BLaER1 (cell line): Measurements from ENCODE around the gene THEMIS.

ENCODE experiments used
- H3K27ac ChIP-seq: shearing (Covaris generic); formaldehyde crosslinking; 2 replicates; pipeline ENCODE4 v1.8.1; 2022
- H3K27me3 ChIP-seq: shearing (Covaris generic); formaldehyde crosslinking; 2 replicates; pipeline ENCODE4 v1.8.1; 2022
- H3K36me3 ChIP-seq: shearing (Covaris generic); formaldehyde crosslinking; 2 replicates; pipeline ENCODE4 v1.8.1; 2022
- H3K4me1 ChIP-seq: shearing (Covaris generic); formaldehyde crosslinking; 2 replicates; pipeline ENCODE4 v1.8.1; 2022
- H3K4me2 ChIP-seq: shearing (Covaris generic); formaldehyde crosslinking; 2 replicates; pipeline ENCODE4 v1.8.1; 2022
- H3K4me3 ChIP-seq: shearing (Covaris generic); formaldehyde crosslinking; 2 replicates; pipeline ENCODE4 v1.8.1; 2022
- H3K9ac ChIP-seq: shearing (Covaris generic); formaldehyde crosslinking; 2 replicates; pipeline ENCODE4 v1.8.1; 2022
- H3K9me3 ChIP-seq: shearing (Covaris generic); formaldehyde crosslinking; 2 replicates; pipeline ENCODE4 v1.8.1; 2022
- H4K20me1 ChIP-seq: shearing (Covaris generic); formaldehyde crosslinking; 2 replicates; pipeline ENCODE4 v1.8.1; 2022
- Cebpa-rat ChIP-seq: shearing (Covaris generic); IDR thresholded peaks from 2 replicates; pipeline ENCODE4 v1.8.1; 2022

THEMIS gene

DNA sequence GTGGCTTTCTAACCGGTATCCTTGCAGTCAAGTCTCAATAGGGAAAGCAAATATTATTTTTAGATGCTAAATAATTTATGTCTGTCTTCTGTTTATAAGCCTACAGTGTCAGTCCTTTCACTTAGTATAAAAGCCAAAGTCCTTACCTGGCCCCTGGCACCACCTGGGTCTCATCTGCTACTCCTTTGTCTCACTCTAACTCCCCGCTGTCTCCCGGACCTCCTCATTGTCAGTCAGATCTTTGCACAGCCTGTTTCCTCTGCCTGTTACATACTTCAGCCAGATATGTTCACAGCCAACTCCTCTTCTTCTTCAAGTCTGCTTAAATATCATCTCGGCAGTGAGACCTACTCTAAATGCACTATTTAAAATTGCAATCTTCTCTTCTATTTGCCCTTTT lies 84.2 kb downstream of the THEMIS start:
- Histone ChIP-seq H3K4me1 (no peaks in the 10 kb centered on the region), H4K20me1 (no peaks in the 10 kb centered on the region), H3K4me3 (no peak overlapping the region), H3K9ac (no peak overlapping the region), H3K9me3 (no peaks in the 10 kb centered on the region), H3K27me3 (no peaks in the 10 kb centered on the region), H3K4me2 (no peak overlapping the region), H3K27ac (no peak overlapping the region), H3K36me3 (no peaks in the 10 kb centered on the region)
- no peak for TF ChIP-seq Cebpa-rat

DNA sequence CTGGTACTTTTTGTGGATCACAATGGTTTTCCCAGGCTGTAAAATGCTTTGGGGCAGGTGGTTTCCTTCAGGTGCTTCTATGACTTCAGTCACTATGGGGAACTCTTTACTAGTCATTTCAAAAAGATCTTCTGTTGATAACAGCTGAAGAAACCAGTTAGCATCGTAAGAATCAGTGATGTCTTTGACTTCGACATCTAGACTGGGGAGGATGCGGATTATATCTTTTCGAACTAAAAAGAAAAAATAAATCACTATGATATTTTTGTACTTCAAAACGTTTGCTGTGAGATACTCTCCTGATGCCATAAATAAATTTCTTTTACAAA lies 87.2 kb downstream of the THEMIS start:
- no peak for TF ChIP-seq Cebpa-rat
- no peaks in the 10 kb centered on the region for H3K36me3 ChIP-seq

DNA sequence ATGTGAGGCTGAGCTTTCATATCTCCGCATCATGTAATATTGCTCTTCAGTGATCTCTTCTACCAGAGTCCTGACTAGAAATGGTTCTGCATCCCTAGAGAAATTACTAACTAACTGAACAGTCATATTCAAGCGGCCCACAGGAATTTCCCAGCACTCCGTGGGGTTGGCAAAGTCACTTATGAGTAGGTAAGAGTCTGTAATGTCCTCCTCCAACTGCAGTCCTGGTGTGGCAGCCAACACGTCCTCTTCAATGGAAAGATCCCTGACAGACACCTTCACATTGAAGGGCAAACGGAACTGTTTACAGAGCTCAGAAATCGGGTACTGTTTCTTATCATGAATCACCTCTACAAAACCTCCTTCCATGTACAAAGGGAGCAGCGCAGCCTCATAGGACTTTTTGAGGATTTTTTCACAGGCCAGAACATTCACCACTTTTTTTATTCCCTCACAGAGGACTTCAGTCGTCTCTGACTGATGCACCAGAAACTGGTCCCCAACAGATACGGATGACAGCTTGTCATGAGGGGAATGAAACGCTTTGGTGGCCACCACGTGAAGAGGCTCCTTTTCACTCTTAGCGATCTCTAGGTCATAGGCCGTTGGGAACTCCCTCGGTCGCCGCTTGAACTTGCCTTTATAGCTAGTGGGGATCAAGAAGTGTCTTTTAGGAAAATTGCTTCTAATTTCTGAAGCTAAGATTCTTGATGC lies 87.7 kb downstream of the THEMIS start:
- no peaks in the 10 kb centered on the region for H3K4me1 ChIP-seq
- no peaks in the 10 kb centered on the region for H3K36me3 ChIP-seq
- TF ChIP-seq Cebpa-rat = no peak
- no peaks in the 10 kb centered on the region for H4K20me1 ChIP-seq
- no peak overlapping the region for H3K27ac ChIP-seq
- no peak overlapping the region for H3K9ac ChIP-seq
- no peak overlapping the region for H3K4me2 ChIP-seq
- H3K27me3 ChIP-seq = no peaks in the 10 kb centered on the region
- no peak overlapping the region for H3K4me3 ChIP-seq
- no peaks in the 10 kb centered on the region for H3K9me3 ChIP-seq

More for the DNA sequence above, 87.2 kb downstream of the THEMIS start:
- H3K27ac ChIP-seq = no peak overlapping the region
- no peak overlapping the region for H3K9ac ChIP-seq
- H3K4me1 ChIP-seq = no peaks in the 10 kb centered on the region
- H3K9me3 ChIP-seq = no peaks in the 10 kb centered on the region
- no peak overlapping the region for H3K4me3 ChIP-seq
- no peak overlapping the region for H3K4me2 ChIP-seq
- no peaks in the 10 kb centered on the region for H4K20me1 ChIP-seq
- no peaks in the 10 kb centered on the region for H3K27me3 ChIP-seq

- no peak overlapping the region for H3K4me3 ChIP-seq
- no peak overlapping the region for H3K27ac ChIP-seq
- H3K4me1 ChIP-seq = no peaks in the 10 kb centered on the region
- no peaks in the 10 kb centered on the region for H3K9me3 ChIP-seq
- H3K4me2 ChIP-seq = no peak overlapping the region
- H3K9ac ChIP-seq = no peak overlapping the region
- H4K20me1 ChIP-seq = no peaks in the 10 kb centered on the region
- H3K36me3 ChIP-seq = no peaks in the 10 kb centered on the region
- no peaks in the 10 kb centered on the region for H3K27me3 ChIP-seq
- TF ChIP-seq Cebpa-rat = no peak
These were observed 88.8 kb downstream of the THEMIS start for GRCh38 chr6:127811900-127812570.

GRCh38 chr6:127807806-127808517 lies 92.9 kb downstream of the THEMIS start:
- H4K20me1 ChIP-seq = no peaks in the 10 kb centered on the region
- H3K9ac ChIP-seq = no peak overlapping the region
- no peaks in the 10 kb centered on the region for H3K9me3 ChIP-seq
- no peak overlapping the region for H3K4me3 ChIP-seq
- H3K4me1 ChIP-seq = no peaks in the 10 kb centered on the region
- H3K4me2 ChIP-seq = no peak overlapping the region
- H3K27me3 ChIP-seq = no peaks in the 10 kb centered on the region
- no peaks in the 10 kb centered on the region for H3K36me3 ChIP-seq
- TF ChIP-seq Cebpa-rat = no peak
- no peak overlapping the region for H3K27ac ChIP-seq

DNA sequence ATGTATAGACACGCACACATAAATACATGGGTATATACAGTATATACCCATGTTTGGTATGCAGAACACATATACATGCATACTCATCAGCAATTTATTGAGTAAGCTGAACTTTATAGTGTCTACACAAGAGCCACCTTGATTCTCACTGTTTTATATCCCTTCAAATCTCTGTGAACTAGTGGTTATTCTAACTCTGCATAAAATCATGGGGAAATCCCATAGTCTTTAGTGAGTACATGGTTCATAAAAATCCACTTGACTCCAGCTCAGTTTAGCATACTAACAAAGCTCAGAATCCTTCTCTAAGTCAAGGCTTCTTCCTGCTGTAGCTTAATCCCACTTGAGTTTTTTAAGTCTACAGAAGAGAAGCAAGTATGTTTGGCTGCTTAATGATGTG lies 104.1 kb downstream of the THEMIS start:
- TF ChIP-seq Cebpa-rat = no peak
- H3K4me1 ChIP-seq = no peaks in the 10 kb centered on the region

DNA sequence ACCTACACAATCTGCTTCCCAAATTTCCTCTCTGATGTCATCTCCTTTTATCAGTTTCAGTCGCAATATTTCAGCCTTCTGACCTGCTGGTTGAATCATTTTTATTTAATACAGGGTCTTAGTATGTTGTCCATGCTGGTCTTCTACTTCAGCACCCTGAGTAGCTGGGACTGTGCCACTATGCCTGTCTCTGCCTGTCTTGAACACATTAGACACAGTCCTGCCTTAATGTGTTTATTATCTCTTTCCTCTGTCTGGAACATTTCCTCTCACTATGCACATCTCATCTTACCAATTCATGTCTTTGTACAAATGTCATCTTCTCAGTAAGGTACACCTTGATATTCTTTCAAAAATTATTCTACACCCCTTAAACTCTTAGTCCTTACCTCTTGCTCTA lies 106.5 kb downstream of the THEMIS start:
- H3K36me3 ChIP-seq = no peaks in the 10 kb centered on the region

More for the DNA sequence above, 104.1 kb downstream of the THEMIS start:
- Histone ChIP-seq H3K36me3 (no peaks in the 10 kb centered on the region), H3K9ac (no peak overlapping the region), H3K4me2 (no peak overlapping the region), H3K9me3 (no peaks in the 10 kb centered on the region), H3K27me3 (no peaks in the 10 kb centered on the region), H3K27ac (no peak overlapping the region), H3K4me3 (no peak overlapping the region), H4K20me1 (no peaks in the 10 kb centered on the region)

DNA sequence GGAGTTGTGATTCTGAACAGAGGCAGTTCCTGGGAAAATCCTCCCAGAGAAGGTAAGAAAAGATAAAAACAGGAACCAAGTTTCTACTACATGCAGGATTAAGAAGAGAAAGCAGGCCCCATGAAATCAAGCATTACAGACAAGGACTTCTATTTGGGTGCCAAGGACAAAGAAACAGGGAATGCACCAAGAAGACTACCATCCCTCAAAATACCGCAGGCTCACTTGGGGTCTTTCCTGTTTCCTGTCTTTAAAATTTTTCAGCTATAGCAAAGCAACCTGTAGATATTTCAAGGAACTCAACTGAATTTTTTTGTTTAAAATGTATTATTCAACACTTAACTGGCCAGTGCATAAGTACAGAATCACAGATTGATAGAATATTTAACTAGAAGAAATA lies 107.5 kb downstream of the THEMIS start:
- Histone ChIP-seq H3K27me3 (no peaks in the 10 kb centered on the region), H3K4me3 (no peak overlapping the region), H3K36me3 (no peaks in the 10 kb centered on the region), H4K20me1 (no peaks in the 10 kb centered on the region), H3K4me1 (no peaks in the 10 kb centered on the region), H3K4me2 (no peak overlapping the region), H3K9ac (no peak overlapping the region), H3K27ac (no peak overlapping the region), H3K9me3 (0 out of 2 replicates have a peak, but pooled peaks cover 5% of the 10 kb centered on the region)
- no peak for TF ChIP-seq Cebpa-rat

More for the DNA sequence above, 106.5 kb downstream of the THEMIS start:
- no peak overlapping the region for H3K27ac ChIP-seq
- H3K4me2 ChIP-seq = no peak overlapping the region
- no peak overlapping the region for H3K9ac ChIP-seq
- H3K27me3 ChIP-seq = no peaks in the 10 kb centered on the region
- H3K4me3 ChIP-seq = no peak overlapping the region
- H3K4me1 ChIP-seq = no peaks in the 10 kb centered on the region
- 0 out of 2 replicates have a peak, but pooled peaks cover 5% of the 10 kb centered on the region for H3K9me3 ChIP-seq
- no peaks in the 10 kb centered on the region for H4K20me1 ChIP-seq
- TF ChIP-seq Cebpa-rat = no peak

- Histone ChIP-seq H3K27me3 (no peaks in the 10 kb centered on the region), H3K36me3 (no peaks in the 10 kb centered on the region), H3K4me3 (no peak overlapping the region), H3K4me1 (no peaks in the 10 kb centered on the region), H4K20me1 (no peaks in the 10 kb centered on the region), H3K4me2 (no peak overlapping the region), H3K9me3 (0 out of 2 replicates have a peak, but pooled peaks cover 5% of the 10 kb centered on the region), H3K9ac (no peak overlapping the region), H3K27ac (no peak overlapping the region)
- TF ChIP-seq Cebpa-rat = no peak
These were observed 108.2 kb downstream of the THEMIS start for GRCh38 chr6:127792616-127793015.

DNA sequence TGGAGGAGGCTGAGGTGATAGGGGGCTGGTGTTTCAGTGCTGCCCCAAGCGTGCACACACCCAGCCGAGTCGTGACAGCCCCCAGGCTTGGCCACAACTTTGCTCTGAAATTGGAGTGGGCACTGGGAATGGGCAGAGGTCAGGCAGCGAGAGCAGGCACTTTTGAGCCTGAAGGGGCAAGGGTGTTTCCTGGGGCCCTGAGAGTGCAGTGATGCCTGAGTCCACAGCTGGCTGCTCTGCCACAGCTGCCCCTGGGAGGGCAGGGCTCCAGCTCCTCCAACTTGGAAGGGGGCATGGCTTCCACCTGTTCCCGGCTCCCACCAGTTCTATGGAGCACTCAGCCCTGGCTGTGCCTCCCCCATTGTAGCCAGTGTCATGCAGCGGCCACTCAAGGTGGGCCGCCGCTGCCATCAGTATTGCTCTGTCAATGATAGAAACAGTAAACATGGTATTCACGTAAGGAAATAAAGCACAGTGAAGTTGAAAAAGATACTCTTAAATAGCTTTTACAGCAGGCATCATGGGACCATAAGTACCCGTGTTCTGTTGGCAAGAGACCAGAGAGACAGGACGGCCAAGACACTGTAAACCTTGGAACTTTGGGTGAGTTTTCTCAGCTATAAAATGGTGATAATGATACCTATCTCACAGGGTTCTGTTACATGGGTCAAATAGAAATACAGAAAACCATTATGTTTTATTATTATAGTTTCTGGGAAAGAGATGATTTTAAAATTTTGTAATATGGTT lies 108.9 kb downstream of the THEMIS start:
- Histone ChIP-seq H4K20me1 (no peaks in the 10 kb centered on the region), H3K27ac (no peak overlapping the region), H3K27me3 (no peaks in the 10 kb centered on the region), H3K4me3 (no peak overlapping the region), H3K4me2 (no peak overlapping the region), H3K4me1 (no peaks in the 10 kb centered on the region), H3K9me3 (0 out of 2 replicates have a peak, but pooled peaks cover 5% of the 10 kb centered on the region), H3K9ac (no peak overlapping the region), H3K36me3 (no peaks in the 10 kb centered on the region)
- no peak for TF ChIP-seq Cebpa-rat
